HepG2 (cell line): ENCODE results near the gene MCF2L. TPM values are rescaled to one million over a fixed set of nuclear protein-coding genes. Genes with fewer than 3 reads are reported as not detected.

Experiments used
- EED ChIP-seq: sonication (generic); formaldehyde crosslinking; IDR thresholded peaks from 2 replicates; pipeline ENCODE4 v1.5.0; 2020; ENCODE audit warnings: mild to moderate bottlenecking, missing genetic modification reagents
- FOXP1 ChIP-seq, 2 experiments: fragments of 450-650 bp in 1 of 2; IDR thresholded peaks; 2 replicates each; pipeline ENCODE4 v1.6.1; 2017 to 2018; ENCODE audit warnings: antibody characterized with exemption in 1 of 2
- IRF2 ChIP-seq: IDR thresholded peaks from 2 replicates; pipeline ENCODE4 v1.6.1; 2018; ENCODE audit warnings: missing genetic modification reagents, missing compliant biosample characterization
- RBFOX2 ChIP-seq: fragments of 200-400 bp; formaldehyde crosslinking; IDR thresholded peaks from 2 replicates; pipeline ENCODE4 v1.6.1; 2017; ENCODE audit warnings: low read depth, mild to moderate bottlenecking, low read length
- SUZ12 ChIP-seq: fragments of 150-350 bp; IDR thresholded peaks from 2 replicates; pipeline ENCODE4 v1.6.1; 2014; ENCODE audit warnings: low read depth, low read length
- THYN1 ChIP-seq: sonication (generic); formaldehyde crosslinking; IDR thresholded peaks from 2 replicates; pipeline ENCODE4 v1.8.1; 2023; ENCODE audit warnings: low read depth, mild to moderate bottlenecking, moderate library complexity, missing genetic modification reagents, borderline replicate concordance
- YEATS4 ChIP-seq: sonication (generic); formaldehyde crosslinking; IDR thresholded peaks from 2 replicates; pipeline ENCODE4 v1.4.0; 2020; ENCODE audit warnings: missing genetic modification reagents, borderline replicate concordance
- ZBTB4 ChIP-seq: sonication (generic); formaldehyde crosslinking; IDR thresholded peaks from 2 replicates; pipeline ENCODE4 v1.4.0; 2020; ENCODE audit warnings: missing genetic modification reagents, mild to moderate bottlenecking, borderline replicate concordance
- ZC3H13 ChIP-seq: sonication (generic); formaldehyde crosslinking; IDR thresholded peaks from 2 replicates; pipeline ENCODE4 v1.8.1; 2023; ENCODE audit warnings: mild to moderate bottlenecking, missing genetic modification reagents, moderate library complexity
- ZNF10 ChIP-seq: sonication (generic); formaldehyde crosslinking; IDR thresholded peaks from 2 replicates; pipeline ENCODE4 v1.4.0; 2020; ENCODE audit warnings: mild to moderate bottlenecking, low read depth, missing genetic modification reagents, borderline replicate concordance
- ZNF121 ChIP-seq: sonication (generic); formaldehyde crosslinking; IDR thresholded peaks from 2 replicates; pipeline ENCODE4 v1.5.0; 2020; ENCODE audit warnings: mild to moderate bottlenecking, missing genetic modification reagents
- ZNF33A ChIP-seq: sonication (generic); formaldehyde crosslinking; IDR thresholded peaks from 2 replicates; pipeline ENCODE4 v1.5.1; 2020; ENCODE audit warnings: missing genetic modification reagents, mild to moderate bottlenecking, moderate library complexity, borderline replicate concordance
- ZNF383 ChIP-seq: sonication (generic); formaldehyde crosslinking; IDR thresholded peaks from 2 replicates; pipeline ENCODE4 v1.4.0; 2020; ENCODE audit warnings: missing genetic modification reagents, mild to moderate bottlenecking, borderline replicate concordance
- ZNF598 ChIP-seq: sonication (generic); formaldehyde crosslinking; IDR thresholded peaks from 2 replicates; pipeline ENCODE4 v1.5.1; 2020; ENCODE audit warnings: mild to moderate bottlenecking, missing genetic modification reagents, borderline replicate concordance
- ZNF710 ChIP-seq: sonication (generic); formaldehyde crosslinking; IDR thresholded peaks from 2 replicates; pipeline ENCODE4 v1.5.0; 2020; ENCODE audit warnings: mild to moderate bottlenecking, missing genetic modification reagents, borderline replicate concordance
- polyA plus RNA-seq, 8 experiments: library from polyadenylated mRNA; depleted of rRNA in 3 of 8; stranded (reverse) in 7 of 8; unstranded in 1 of 8; fragments of >200 nt; fragmentation: Illumina TruSeq in 4 of 8; extraction: Trizol in 4 of 8; gene quantifications; 2 replicates each; pipeline versions ENCODE4 v1.2.1 to v1.2.3, GENCODE V29; 2011 to 2016; ENCODE audit warnings: low read depth in 4 of 8, missing spikeins in 1 of 8, mixed read lengths in 1 of 8; ENCODE audit not compliant: insufficient read depth in 1 of 8
- total RNA-seq, 5 experiments: library from RNA; depleted of rRNA; stranded (reverse); fragments of >200 nt; fragmentation: Illumina TruSeq; extraction: Trizol; gene quantifications; 2 replicates each; pipeline ENCODE4 v1.2.3, GENCODE V29; 2016; ENCODE audit warnings: low read depth in 1 of 5
- TF ChIP-seq, protein P1 (sequence below): sonication (generic); formaldehyde crosslinking; IDR thresholded peaks from 2 replicates; pipeline ENCODE4 v1.5.0; 2020; ENCODE audit warnings: mild to moderate bottlenecking, missing genetic modification reagents
- TF ChIP-seq, protein P2 (sequence below): fragments of 450-650 bp; IDR thresholded peaks from 2 replicates; pipeline ENCODE4 v1.6.1; 2016
- TF ChIP-seq, protein P3 (sequence below): sonication (generic); formaldehyde crosslinking; IDR thresholded peaks from 2 replicates; pipeline ENCODE4 v1.8.1; 2023; ENCODE audit warnings: mild to moderate bottlenecking, missing genetic modification reagents

The MCF2L gene
- total and polyA plus RNA-seq, 2 of the 13 experiments (the other 11 are each of a cell fraction or from before 2014, with no cell fraction given) = 19.4 to 28.4 TPM

DNA sequence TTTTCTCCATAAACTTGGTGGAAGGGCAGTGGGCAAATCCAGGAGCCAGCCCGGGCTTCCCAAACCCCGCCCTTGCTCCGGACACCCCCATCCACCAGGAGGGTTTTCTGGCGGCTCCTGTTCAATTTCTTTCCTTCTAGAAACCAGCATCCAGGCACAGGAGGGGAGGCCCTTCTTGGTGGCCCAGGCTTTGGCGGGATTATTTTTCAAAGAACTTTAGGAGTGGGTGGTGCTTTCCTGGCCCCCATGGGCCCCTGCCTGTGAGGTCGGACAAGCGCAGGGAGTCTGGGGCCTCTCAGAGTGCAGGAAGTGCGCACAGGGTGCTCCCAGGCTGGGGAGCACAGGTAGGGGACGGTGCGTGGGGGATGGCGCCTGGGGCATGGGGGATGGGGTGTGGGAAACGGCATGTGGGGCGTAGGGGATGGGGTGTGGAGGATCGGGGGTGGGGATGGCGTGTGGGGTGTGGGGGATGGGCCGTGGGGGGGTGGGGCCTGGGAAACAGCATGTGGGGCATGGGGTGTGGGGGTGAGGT lies 137.0 kb downstream of the MCF2L start (continued):
- TF ChIP-seq ZBTB4 (CRISPR knock-in tag) (0 out of 2 replicates have a peak, but pooled peaks have one; percentile 1), IRF2 (CRISPR knock-in tag) (no peak), ZNF10 (CRISPR knock-in tag) (no peak), ZNF383 (CRISPR knock-in tag) (no peak), YEATS4 (CRISPR knock-in tag) (no peak; the same call in 1 of the 2 replicates), RBFOX2 (0 out of 2 replicates have a peak, but pooled peaks have one; percentile 5), ZNF121 (CRISPR knock-in tag) (no peak), THYN1 (CRISPR knock-in tag) (no peak), FOXP1 (IDR thresholded peaks at IDR 0.05) (no peak), FOXP1 (CRISPR knock-in tag; IDR thresholded peaks at IDR 0.05) (no peak), EED (CRISPR knock-in tag) (no peak), ZNF598 (CRISPR knock-in tag) (0 out of 2 replicates have a peak, but pooled peaks have one; percentile 13), SUZ12 (no peak), ZNF33A (CRISPR knock-in tag) (no peak), ZC3H13 (CRISPR knock-in tag) (peak; percentile 11), ZNF710 (CRISPR knock-in tag) (0 out of 2 replicates have a peak, but pooled peaks have one; percentile 11)
- TF ChIP-seq, protein P1, sequence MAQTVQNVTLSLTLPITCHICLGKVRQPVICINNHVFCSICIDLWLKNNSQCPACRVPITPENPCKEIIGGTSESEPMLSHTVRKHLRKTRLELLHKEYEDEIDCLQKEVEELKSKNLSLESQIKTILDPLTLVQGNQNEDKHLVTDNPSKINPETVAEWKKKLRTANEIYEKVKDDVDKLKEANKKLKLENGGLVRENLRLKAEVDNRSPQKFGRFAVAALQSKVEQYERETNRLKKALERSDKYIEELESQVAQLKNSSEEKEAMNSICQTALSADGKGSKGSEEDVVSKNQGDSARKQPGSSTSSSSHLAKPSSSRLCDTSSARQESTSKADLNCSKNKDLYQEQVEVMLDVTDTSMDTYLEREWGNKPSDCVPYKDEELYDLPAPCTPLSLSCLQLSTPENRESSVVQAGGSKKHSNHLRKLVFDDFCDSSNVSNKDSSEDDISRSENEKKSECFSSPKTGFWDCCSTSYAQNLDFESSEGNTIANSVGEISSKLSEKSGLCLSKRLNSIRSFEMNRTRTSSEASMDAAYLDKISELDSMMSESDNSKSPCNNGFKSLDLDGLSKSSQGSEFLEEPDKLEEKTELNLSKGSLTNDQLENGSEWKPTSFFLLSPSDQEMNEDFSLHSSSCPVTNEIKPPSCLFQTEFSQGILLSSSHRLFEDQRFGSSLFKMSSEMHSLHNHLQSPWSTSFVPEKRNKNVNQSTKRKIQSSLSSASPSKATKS (CRISPR knock-in tag) = no peak
- TF ChIP-seq, protein P2, sequence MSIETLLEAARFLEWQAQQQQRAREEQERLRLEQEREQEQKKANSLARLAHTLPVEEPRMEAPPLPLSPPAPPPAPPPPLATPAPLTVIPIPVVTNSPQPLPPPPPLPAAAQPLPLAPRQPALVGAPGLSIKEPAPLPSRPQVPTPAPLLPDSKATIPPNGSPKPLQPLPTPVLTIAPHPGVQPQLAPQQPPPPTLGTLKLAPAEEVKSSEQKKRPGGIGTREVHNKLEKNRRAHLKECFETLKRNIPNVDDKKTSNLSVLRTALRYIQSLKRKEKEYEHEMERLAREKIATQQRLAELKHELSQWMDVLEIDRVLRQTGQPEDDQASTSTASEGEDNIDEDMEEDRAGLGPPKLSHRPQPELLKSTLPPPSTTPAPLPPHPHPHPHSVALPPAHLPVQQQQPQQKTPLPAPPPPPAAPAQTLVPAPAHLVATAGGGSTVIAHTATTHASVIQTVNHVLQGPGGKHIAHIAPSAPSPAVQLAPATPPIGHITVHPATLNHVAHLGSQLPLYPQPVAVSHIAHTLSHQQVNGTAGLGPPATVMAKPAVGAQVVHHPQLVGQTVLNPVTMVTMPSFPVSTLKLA = no peak
- TF ChIP-seq, protein P3, sequence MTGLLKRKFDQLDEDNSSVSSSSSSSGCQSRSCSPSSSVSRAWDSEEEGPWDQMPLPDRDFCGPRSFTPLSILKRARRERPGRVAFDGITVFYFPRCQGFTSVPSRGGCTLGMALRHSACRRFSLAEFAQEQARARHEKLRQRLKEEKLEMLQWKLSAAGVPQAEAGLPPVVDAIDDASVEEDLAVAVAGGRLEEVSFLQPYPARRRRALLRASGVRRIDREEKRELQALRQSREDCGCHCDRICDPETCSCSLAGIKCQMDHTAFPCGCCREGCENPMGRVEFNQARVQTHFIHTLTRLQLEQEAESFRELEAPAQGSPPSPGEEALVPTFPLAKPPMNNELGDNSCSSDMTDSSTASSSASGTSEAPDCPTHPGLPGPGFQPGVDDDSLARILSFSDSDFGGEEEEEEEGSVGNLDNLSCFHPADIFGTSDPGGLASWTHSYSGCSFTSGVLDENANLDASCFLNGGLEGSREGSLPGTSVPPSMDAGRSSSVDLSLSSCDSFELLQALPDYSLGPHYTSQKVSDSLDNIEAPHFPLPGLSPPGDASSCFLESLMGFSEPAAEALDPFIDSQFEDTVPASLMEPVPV = no peak
